GM21528 (cell line): Measurements from ENCODE around the gene SASS6.

Experiments
- ATAC-seq: cut with Tn5 transposase; IDR thresholded peaks from one replicate; pipeline ENCODE4 v1.9.1; 2021; ENCODE audit warnings: mild to moderate bottlenecking, moderate library complexity; ENCODE audit not compliant: unreplicated experiment, low FRiP score

SASS6 gene

DNA sequence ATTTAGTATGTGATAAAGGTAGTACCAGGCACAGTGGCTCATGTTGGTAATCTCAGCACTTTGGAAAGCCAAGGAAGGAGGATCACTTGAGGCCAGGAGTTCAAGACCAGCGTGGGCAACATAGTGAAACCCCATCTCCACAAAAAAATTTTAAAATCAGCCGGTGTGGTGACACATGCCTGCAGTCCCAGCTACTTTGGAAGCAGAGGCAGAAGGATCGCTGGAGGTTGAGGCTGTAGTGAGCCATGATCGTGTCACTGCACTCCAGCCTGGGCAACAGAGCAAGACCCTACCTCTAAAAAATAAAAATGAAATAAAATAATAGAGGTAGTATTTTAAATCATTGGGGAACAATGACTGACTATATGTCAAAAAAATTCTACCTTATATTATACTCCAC lies 17.2 kb downstream of the SASS6 start:
- no peak for ATAC-seq

DNA sequence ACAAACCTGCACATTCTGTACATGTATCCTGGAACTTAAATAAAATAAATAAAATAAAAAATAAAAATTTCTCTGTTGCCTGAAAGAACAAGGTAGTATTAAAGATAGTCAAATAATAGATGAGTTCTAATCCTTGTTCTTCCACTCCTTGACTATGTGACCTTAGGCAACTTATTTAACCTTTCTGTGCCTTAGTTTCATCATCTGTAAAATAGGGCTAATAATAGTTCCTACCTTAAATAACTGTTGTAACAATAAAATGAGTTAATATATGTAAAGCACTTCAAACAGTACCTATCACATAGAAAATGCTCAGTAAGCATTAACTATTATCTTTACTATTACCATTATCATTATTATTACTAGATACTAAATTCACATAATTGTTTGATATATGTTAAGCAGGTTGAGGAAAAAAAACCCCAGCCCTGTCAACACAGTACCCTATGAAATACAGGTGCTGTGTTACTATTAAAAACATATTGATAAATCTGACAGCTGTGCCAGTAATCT lies 23.1 kb downstream of the SASS6 start:
- ATAC-seq: no peak

GRCh38 chr1:100107696-100108095 lies 25.0 kb downstream of the SASS6 start:
- ATAC-seq: no peak

DNA sequence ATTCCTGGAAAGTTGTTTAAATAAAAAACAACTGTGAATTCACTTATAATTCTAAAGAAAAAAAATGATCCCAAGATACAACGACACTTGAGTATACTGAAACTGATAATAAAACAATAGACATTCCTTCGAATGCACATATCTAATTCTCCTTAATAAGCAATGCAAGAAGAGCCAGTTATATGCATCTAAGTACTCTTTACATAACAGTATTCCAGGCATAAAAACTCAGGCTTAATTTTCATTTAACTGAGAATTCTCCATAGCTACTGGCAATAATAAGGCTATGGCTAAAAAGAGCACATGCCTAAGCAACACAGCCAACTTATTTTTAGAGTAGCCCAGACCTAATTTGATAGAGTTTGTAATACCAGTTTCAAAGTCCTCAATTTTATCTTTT lies 31.2 kb downstream of the SASS6 start:
- ATAC-seq: no peak

GRCh38 chr1:100100202-100100601 lies 32.5 kb downstream of the SASS6 start:
- no peak for ATAC-seq

GRCh38 chr1:100090471-100090870 lies 42.3 kb downstream of the SASS6 start:
- no peak for ATAC-seq

- ATAC-seq: no peak
Measured at GRCh38 chr1:100089082-100089481, 43.6 kb downstream of the SASS6 start.

- ATAC-seq: no peak
Measured at GRCh38 chr1:100087396-100087795, 45.3 kb downstream of the SASS6 start.

- no peak for ATAC-seq
Measured at GRCh38 chr1:100080331-100080730, 52.4 kb downstream of the SASS6 start.

DNA sequence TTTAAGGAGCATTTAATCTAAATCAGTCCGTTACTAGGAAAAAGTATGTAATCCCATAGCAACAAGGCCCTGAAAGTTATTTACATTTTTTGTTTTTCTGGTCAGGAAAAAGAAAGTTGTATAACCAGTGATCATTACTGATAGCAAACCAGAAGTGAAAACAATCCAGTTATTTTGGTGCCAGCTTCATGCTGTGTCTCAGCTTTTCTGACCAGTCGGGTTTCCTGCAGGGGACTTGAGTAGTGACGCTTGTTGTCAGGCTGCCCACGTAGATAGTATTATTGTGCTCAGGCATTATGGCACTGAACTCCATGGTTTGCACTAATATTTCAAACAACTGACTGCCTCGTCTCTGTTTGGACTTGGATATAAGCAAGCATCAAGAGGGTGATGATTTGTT lies 55.2 kb downstream of the SASS6 start:
- peak; percentile 45 for ATAC-seq

- ATAC-seq: peak; percentile 69
Measured at GRCh38 chr1:100076744-100077143, 56.0 kb downstream of the SASS6 start.

GRCh38 chr1:100076319-100076718 lies 56.4 kb downstream of the SASS6 start:
- peak; percentile 1 for ATAC-seq

DNA sequence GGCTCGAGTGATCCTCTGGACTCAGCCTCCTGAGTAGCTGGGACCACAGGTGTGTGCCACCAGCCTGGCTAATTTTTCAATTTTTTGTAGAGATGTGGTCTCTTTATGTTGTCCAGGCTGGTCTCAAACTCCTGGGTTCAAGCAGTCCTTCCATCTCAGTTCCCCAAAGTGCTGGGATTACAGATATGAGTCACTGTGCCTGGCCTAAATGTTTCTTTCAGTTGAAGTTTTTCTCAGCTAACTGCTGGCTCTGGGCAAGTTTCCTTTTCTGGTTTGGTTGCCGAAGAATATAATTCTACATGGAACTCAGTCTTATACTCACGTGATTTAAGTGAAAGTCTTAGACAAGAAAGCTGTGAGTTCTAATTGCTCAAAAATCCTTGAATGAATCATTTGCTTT lies 57.0 kb downstream of the SASS6 start:
- ATAC-seq: peak; percentile 55

DNA sequence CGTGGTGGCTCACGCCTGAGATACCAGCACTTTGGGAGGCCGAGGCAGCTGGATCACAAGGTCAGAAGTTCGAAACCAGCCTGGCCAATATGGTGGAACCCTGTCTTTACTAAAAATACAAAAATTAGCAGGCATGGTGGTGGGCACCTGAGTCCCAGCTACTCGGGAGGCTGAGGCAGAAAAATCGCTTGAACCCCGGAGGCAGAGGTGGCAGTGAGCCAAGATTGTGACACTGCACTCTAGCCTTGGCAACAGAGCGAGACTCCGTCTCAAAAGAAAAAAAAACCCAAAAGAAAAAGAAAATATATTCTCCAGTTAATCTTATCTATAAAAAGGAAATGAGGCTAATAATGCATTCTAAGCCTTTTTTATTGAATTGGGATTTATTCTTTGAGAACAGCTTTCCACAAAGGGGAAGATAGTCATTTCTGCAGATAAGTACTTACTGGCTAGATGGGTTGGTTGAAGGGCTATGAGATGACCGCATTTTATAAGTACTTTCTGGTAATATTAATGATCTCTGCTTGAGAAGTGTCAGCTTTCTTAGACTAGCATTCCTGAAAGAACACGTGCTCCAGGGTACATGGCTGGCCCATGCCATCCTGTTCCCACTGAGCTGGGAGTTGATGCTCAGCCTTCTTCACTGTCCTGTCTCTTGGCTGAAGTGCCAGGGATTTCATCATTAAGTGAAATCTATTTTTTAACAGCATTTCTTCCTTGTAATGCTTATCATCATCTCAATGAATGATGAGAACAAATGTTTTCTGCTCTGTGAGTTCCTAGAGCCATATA lies 57.9 kb downstream of the SASS6 start:
- ATAC-seq: no peak

DNA sequence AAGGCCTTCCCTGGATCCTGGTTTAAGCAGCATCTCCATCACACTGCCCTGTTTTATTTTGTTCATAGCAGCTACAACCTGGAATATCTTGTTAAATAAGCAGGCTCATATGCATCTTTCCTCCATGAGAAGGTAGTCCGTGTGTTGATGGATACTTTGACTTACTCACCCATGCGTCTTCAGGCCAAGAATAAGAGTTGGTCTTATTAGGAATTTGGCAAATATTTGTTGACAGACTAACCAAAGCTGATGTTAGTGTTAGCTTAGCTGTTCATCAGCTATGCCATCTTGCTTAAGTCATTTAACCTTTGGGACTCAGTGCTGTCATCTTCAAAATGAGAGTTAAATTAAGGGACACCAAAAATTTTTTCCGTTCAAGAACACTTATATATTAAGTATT lies 59.2 kb downstream of the SASS6 start:
- ATAC-seq: no peak

DNA sequence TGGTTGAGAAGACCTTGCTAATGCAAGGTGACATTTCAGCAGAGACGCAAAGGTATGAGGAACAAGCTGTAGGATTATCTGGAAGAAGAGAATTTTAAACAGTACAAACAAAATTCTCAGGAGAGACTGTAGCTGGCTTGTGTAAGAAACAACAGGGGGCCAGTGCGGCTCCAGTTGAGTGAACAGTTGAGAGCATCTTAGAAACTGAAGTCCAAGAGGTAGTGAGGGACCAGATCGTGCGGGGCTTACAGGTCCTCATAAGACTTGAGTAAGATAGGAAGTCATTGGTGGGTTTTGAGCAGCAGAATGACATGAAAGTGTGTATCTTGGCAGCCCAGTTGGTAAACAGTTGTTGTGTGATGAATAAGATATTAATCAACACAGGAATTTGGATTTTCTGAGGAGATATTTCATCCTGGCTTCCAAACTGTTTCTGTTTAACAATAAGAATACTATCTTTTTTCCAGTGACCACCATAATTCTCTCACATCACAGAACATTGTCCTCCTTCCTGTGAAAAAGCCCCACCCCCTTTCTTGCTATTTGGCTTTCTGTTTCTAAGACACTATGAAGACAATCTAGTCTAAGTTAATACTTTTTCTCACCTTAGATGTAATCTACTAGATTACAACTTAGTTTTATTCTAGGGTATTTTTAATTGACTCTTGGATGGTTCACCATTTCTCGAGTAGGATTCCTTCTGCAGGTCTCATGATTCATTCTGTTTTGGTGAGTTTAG lies 62.4 kb downstream of the SASS6 start:
- ATAC-seq: no peak

DNA sequence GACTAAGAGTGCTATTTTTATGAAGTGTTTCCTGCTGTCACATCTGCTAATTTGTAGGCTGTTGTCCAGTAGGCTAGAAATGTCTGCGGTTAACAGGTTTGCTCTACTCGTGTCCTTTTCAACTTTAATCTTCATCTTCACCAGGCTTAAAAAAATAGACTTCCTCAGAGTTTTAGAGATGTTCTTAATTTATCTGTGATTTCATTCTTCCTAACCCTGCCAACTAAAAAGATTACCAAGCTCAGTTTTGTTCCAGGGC lies 66.8 kb downstream of the SASS6 start:
- ATAC-seq: no peak

- ATAC-seq: no peak
Measured at GRCh38 chr1:100065183-100065968, 67.4 kb downstream of the SASS6 start.

DNA sequence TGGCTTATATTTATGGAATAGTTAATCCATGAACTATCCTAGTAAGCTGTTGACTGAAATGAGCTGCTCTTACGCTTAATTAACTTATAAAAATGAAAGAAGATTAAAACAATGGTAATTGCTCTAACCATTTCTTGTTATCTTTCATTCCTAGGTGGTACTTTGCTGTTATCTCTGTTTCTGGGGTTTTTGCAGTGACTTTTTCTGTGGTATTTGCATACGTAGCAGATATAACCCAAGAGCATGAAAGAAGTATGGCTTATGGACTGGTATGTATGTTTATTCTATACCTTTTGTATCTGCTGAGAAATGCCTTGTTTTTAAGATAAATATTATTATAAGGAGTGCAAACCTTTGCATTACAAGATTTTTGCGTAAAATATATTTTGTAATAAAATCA lies 71.0 kb downstream of the SASS6 start:
- no peak for ATAC-seq

GRCh38 chr1:100053727-100054126 lies 79.0 kb downstream of the SASS6 start:
- no peak for ATAC-seq

GRCh38 chr1:100053119-100053518 lies 79.6 kb downstream of the SASS6 start:
- ATAC-seq: no peak
